Hair follicular keratinocyte (primary cell): ENCODE measurements around the gene RHOV. TPM values are rescaled to one million over a fixed set of nuclear protein-coding genes. Genes with fewer than 3 reads are reported as not detected.

Experiments used
- total RNA-seq: library from RNA; depleted of rRNA; stranded (reverse); fragments of >200 nt; gene quantifications from 2 replicates; pipeline ENCODE4 v1.2.3, GENCODE V29; 2015

Gene RHOV
- 0.65 and 1.6 TPM in 2 replicates for total RNA-seq

GRCh38 chr15:40873694-40874561 is at the start of gene RHOV:
Gene RHOV, minus strand, starts transcription at chr15:40874234. Its CDS starts 95 bp downstream, at chr15:40874139.

GRCh38 chr15:40893733-40894680 is 20.0 kb upstream of the RHOV start, which contains the start of gene VPS18:
Gene VPS18, plus strand, starts transcription at chr15:40894450. Its CDS starts 319 bp downstream, at chr15:40894769.

GRCh38 chr15:40843885-40844695 is 29.9 kb downstream of the RHOV start, which contains the start of gene SPINT1:
Gene SPINT1, plus strand, starts transcription at chr15:40844048. Its CDS starts 507 bp downstream, at chr15:40844555.

GRCh38 chr15:40828447-40829036 is 45.5 kb downstream of the RHOV start, which contains the start of gene PPP1R14D:
Gene PPP1R14D, minus strand, starts transcription at chr15:40828708. Its CDS starts 67 bp downstream, at chr15:40828641.

Other genes starting within 250 kb of the RHOV start
- gene RAD51, start 179.1 kb downstream of the RHOV start, total RNA-seq: 4.2 and 15.0 TPM in 2 replicates
- 13.6 and 18.5 TPM in 2 replicates for gene RMDN3, start 119.0 kb downstream of the RHOV start, total RNA-seq
- 7.1 and 14.5 TPM in 2 replicates for gene GCHFR, start 110.2 kb downstream of the RHOV start, total RNA-seq
- gene C15orf62, start 104.3 kb downstream of the RHOV start, total RNA-seq: not detected in 2 replicates
- gene ZFYVE19, start 67.1 kb downstream of the RHOV start, total RNA-seq: 40.8 and 42.6 TPM in 2 replicates
- 23.6 and 70.7 TPM in 2 replicates for gene DNAJC17, start 66.8 kb downstream of the RHOV start, total RNA-seq
- not detected in 2 replicates for gene PPP1R14D, start 45.5 kb downstream of the RHOV start, total RNA-seq
- gene SPINT1, start 30.2 kb downstream of the RHOV start, total RNA-seq: 210 and 272 TPM in 2 replicates
- 22.3 and 22.4 TPM in 2 replicates for gene VPS18, start 20.2 kb upstream of the RHOV start, total RNA-seq
- 0.08 TPM in 1 of 2 replicates, not detected in the other for gene DLL4, start 55.1 kb upstream of the RHOV start, total RNA-seq
- 20.5 and 61.6 TPM in 2 replicates for gene CHAC1, start 79.2 kb upstream of the RHOV start, total RNA-seq
- 22.5 and 22.7 TPM in 2 replicates for gene INO80, start 242.0 kb upstream of the RHOV start, total RNA-seq